ENCODE data around the gene CELF6.

- TF ChIP-seq CTCF (IDR thresholded peaks at IDR 0.05) = no peak
- TF ChIP-seq POLR2A (IDR thresholded peaks at IDR 0.05) = no peak
These were observed 4.1 kb downstream of the CELF6 start for GRCh38 chr15:72315706-72316370.

Measured in sigmoid colon (tissue), 3 donors.